Superior temporal gyrus (tissue), 1 donor: ENCODE measurements around the gene CENPO.

Source experiments
- DNase-seq: peaks from one replicate; pipeline ENCODE4 v3.0.0-alpha.2; 2016; ENCODE audit errors: extremely low spot score

The CENPO gene

GRCh38 chr2:24837996-24838513 lies 44.8 kb downstream of the CENPO start:
- no peak for DNase-seq

GRCh38 chr2:24838541-24838940 lies 45.3 kb downstream of the CENPO start:
- DNase-seq = no peak

- no peak for DNase-seq
These were observed 46.5 kb downstream of the CENPO start for GRCh38 chr2:24839729-24840128.

- no peak for DNase-seq
These were observed 47.1 kb downstream of the CENPO start for GRCh38 chr2:24840164-24840869.

GRCh38 chr2:24840962-24841945 lies 48.0 kb downstream of the CENPO start:
- no peak for DNase-seq

GRCh38 chr2:24842081-24843050 lies 49.1 kb downstream of the CENPO start:
- no peak for DNase-seq

GRCh38 chr2:24843330-24843860 lies 50.2 kb downstream of the CENPO start:
- DNase-seq = no peak

GRCh38 chr2:24844023-24844685 lies 50.9 kb downstream of the CENPO start:
- no peak for DNase-seq

GRCh38 chr2:24845691-24846090 lies 52.5 kb downstream of the CENPO start:
- DNase-seq = no peak

GRCh38 chr2:24850944-24851343 lies 57.7 kb downstream of the CENPO start:
- no peak for DNase-seq

GRCh38 chr2:24852026-24852425 lies 58.8 kb downstream of the CENPO start:
- DNase-seq = no peak

- no peak for DNase-seq
These were observed 59.3 kb downstream of the CENPO start for GRCh38 chr2:24852431-24853020.

- DNase-seq = no peak
These were observed 59.8 kb downstream of the CENPO start for GRCh38 chr2:24853046-24853445.

- DNase-seq = no peak
These were observed 60.8 kb downstream of the CENPO start for GRCh38 chr2:24853996-24854395.

GRCh38 chr2:24855022-24855622 lies 61.9 kb downstream of the CENPO start:
- no peak for DNase-seq

GRCh38 chr2:24855726-24856125 lies 62.5 kb downstream of the CENPO start:
- no peak for DNase-seq

GRCh38 chr2:24856791-24857211 lies 63.6 kb downstream of the CENPO start:
- no peak for DNase-seq

- DNase-seq = no peak
These were observed 64.5 kb downstream of the CENPO start for GRCh38 chr2:24857746-24858145.

- DNase-seq = no peak
These were observed 65.8 kb downstream of the CENPO start for GRCh38 chr2:24858996-24859395.
